Lower leg skin (tissue), 3 donors: ENCODE measurements around the gene GCNT2.

Experiments used
- POLR2A ChIP-seq, 2 donors: fragments of 450-650 bp; IDR thresholded peaks; one replicate each; pipeline ENCODE4 v1.6.1; 2016 to 2017; ENCODE audit warnings: antibody characterized with exemption in 2 of 2, mild to moderate bottlenecking in 1 of 2, moderate library complexity in 1 of 2
- TF ChIP-seq, protein P1 (sequence below), 3 donors: fragments of 450-650 bp; IDR thresholded peaks; one replicate each; pipeline ENCODE4 v1.5.1; 2016; ENCODE audit warnings: antibody characterized with exemption in 3 of 3, mild to moderate bottlenecking in 3 of 3, moderate library complexity in 2 of 3

DNA sequence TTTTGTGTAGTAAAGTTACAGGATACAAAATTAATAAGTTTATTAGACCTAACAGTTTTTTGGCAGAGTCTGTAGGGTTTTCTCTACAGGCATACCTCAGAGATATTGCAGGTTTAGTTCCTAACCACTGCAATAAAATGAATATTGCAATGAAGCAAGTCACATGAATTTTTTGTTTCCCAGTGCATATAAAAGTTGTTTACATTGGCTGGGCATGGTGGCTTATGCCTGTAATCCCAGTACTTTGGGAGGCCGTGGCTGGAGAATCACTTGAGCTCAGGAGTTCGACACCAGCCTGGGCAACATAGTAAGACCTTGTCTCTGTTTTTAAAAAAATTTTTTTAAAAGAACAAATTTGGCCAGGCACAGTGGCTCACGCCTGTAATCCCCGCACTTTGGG, 157.3 kb downstream of the GCNT2 start:
- TF ChIP-seq, protein P1, sequence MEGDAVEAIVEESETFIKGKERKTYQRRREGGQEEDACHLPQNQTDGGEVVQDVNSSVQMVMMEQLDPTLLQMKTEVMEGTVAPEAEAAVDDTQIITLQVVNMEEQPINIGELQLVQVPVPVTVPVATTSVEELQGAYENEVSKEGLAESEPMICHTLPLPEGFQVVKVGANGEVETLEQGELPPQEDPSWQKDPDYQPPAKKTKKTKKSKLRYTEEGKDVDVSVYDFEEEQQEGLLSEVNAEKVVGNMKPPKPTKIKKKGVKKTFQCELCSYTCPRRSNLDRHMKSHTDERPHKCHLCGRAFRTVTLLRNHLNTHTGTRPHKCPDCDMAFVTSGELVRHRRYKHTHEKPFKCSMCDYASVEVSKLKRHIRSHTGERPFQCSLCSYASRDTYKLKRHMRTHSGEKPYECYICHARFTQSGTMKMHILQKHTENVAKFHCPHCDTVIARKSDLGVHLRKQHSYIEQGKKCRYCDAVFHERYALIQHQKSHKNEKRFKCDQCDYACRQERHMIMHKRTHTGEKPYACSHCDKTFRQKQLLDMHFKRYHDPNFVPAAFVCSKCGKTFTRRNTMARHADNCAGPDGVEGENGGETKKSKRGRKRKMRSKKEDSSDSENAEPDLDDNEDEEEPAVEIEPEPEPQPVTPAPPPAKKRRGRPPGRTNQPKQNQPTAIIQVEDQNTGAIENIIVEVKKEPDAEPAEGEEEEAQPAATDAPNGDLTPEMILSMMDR (IDR thresholded peaks at IDR 0.05) = no peak
- TF ChIP-seq POLR2A (IDR thresholded peaks at IDR 0.05) = no peak
